PFSK-1 (cell line): ENCODE data around the gene ITGA3.

ENCODE experiments used
- FOXP2 ChIP-seq: optimal IDR thresholded peaks from 2 replicates; pipeline ENCODE3; 2011; ENCODE audit warnings: borderline replicate concordance, control low read depth, inconsistent platforms; ENCODE audit not compliant: insufficient read depth; ENCODE audit errors: extremely low read length, extremely low read depth
- POLR2AphosphoS5 ChIP-seq: IDR thresholded peaks from 2 replicates; pipeline ENCODE4 v1.6.1; 2012; ENCODE audit warnings: low read depth, mild to moderate bottlenecking, control low read depth, low read length, moderate library complexity
- SIN3A ChIP-seq: IDR thresholded peaks from 2 replicates; pipeline ENCODE4 v1.6.1; 2012; ENCODE audit warnings: mild to moderate bottlenecking, low read length, moderate library complexity, borderline replicate concordance; ENCODE audit not compliant: insufficient read depth
- TAF1 ChIP-seq: IDR thresholded peaks from 2 replicates; pipeline ENCODE4 v1.6.1; 2012; ENCODE audit warnings: low read length, control low read depth, borderline replicate concordance; ENCODE audit not compliant: insufficient read depth
- TF ChIP-seq, protein P1 (sequence below), 2 experiments: IDR thresholded peaks; 2 replicates each; pipeline versions ENCODE4 v1.6.1 to v1.8.0; 2011 to 2012; ENCODE audit warnings: low read depth in 2 of 2, low read length in 2 of 2, control low read depth in 1 of 2, inconsistent platforms in 1 of 2, mild to moderate bottlenecking in 1 of 2, moderate library complexity in 1 of 2; ENCODE audit not compliant: insufficient read depth in 1 of 2

Gene ITGA3

DNA sequence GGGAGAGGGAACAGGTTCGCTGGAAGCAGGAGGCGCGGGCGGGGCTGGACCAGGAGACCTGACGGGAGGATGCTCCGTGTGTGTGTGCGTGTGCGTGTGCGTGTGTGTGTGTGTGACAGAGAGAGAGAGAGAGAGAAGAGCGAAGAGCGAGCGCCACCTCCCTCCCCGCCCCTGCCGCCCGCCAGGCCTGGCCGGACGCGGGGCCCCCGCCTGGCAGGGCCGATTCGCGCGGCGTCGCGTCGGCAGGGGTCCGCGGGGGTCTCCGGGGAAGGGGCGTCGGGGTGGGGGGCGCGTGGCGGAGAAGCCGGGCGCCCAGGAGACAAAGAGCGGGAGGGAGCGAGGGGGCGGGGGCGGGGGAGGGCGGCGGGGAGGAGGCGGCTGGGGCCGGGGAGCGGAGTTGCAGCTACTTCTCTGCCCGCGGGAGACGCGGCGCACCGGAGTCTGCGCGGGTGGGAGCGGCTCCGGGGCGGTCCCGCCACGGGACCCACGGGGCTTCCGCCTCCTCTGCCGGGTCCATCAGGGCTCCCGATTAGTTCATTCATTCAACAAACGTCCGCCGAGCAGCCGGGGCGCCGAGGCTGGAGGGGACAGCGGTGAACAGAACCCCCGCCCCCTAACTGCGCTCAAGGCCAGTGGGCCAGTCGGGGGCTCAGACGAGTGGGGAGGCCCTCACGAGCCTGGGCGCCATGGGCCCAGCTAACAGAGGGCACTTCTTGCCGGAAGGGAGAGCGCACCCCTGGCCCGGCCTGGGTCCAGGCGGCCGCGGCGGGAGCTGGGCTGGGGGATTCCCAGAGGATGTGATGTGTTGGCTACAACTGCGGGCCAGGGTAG, 74.0 kb downstream of the ITGA3 start, which contains the start of gene SAMD14:
Gene SAMD14, minus strand, starts transcription at position 433 of the 831 bp plus-strand sequence. CDS start 5,201 bp downstream, outside the sequence.
- no peak for TF ChIP-seq POLR2AphosphoS5
- TF ChIP-seq FOXP2 = no peak
- no peak for TF ChIP-seq TAF1
- TF ChIP-seq, protein P1, sequence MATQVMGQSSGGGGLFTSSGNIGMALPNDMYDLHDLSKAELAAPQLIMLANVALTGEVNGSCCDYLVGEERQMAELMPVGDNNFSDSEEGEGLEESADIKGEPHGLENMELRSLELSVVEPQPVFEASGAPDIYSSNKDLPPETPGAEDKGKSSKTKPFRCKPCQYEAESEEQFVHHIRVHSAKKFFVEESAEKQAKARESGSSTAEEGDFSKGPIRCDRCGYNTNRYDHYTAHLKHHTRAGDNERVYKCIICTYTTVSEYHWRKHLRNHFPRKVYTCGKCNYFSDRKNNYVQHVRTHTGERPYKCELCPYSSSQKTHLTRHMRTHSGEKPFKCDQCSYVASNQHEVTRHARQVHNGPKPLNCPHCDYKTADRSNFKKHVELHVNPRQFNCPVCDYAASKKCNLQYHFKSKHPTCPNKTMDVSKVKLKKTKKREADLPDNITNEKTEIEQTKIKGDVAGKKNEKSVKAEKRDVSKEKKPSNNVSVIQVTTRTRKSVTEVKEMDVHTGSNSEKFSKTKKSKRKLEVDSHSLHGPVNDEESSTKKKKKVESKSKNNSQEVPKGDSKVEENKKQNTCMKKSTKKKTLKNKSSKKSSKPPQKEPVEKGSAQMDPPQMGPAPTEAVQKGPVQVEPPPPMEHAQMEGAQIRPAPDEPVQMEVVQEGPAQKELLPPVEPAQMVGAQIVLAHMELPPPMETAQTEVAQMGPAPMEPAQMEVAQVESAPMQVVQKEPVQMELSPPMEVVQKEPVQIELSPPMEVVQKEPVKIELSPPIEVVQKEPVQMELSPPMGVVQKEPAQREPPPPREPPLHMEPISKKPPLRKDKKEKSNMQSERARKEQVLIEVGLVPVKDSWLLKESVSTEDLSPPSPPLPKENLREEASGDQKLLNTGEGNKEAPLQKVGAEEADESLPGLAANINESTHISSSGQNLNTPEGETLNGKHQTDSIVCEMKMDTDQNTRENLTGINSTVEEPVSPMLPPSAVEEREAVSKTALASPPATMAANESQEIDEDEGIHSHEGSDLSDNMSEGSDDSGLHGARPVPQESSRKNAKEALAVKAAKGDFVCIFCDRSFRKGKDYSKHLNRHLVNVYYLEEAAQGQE (IDR thresholded peaks at IDR 0.05; ENCODE audit: insufficient read depth in 1 of 2, low read depth in 2 of 2, low read length in 2 of 2) = no peak

DNA sequence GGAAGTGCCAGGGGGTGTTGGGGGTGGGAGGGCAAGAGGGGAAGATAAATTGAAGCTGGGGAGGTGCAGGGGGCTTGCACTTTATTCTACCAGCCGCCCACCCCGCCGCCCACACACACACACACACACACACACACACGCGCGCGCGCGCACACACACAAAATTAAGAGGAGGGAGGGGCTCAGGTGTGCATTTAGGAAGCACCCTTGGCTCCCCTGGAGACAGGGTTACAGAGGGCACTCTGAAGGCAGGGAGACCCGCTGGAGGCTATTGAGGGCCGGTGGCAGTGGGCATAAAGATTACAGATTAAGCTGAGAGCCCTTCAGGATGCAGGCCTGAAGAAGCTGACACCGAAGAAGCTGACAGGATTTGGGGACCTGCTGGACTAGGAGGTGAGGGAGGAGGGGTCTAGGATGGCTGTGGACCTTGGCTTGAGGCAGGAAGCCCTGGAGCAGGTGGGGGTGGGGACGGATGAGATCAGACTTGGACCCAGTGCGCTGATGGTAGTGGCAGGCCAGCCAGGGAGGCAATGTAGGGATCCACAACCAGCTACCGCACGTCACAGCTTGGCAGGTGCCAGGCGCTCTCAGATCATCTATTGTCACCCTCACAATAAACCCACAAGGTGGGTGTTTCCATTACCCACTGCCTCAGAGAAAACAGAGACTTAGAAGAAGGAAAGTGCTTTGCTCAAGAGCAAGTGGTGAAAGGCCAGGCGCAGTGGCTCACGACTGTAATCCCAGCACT, 74.8 kb downstream of the ITGA3 start:
- TF ChIP-seq POLR2AphosphoS5 = no peak
- no peak for TF ChIP-seq FOXP2
- TF ChIP-seq, protein P1 (IDR thresholded peaks at IDR 0.05; ENCODE audit: insufficient read depth in 1 of 2, low read depth in 2 of 2, low read length in 2 of 2) = no peak
- TF ChIP-seq TAF1 = no peak
- no peak for TF ChIP-seq SIN3A

DNA sequence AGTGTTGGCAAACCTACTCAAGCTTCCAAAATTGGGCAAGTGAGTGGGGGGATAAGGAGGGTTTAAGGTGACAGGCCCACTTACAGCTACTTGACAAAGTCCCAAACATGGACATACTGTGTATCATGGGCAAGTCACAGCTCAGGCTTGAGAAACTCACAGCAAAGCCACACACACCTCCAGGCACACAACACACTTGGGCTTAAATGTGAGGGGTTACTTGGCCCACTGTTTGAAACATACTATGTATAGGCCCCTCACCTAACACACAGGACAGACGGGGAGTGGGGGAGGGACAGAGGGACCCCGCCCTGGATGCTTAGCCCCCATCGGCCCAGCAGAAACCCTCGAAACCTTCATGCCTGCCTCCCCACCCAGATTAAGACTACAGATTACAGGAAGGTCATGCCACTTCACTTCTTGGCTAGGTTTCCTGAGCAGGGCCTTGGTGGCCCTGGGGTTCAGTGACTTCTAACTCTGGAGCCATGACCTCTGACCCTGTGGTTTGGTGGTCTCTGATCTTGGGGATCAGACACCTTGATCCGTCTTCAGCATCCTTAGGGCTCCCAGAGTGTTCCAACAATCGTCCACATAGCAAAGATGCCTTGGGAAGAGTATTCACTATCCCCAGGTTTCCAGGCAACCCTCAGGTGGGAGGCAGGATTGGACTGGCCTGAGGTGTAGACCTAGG, 76.3 kb downstream of the ITGA3 start:
- TF ChIP-seq TAF1 (no peak), POLR2AphosphoS5 (no peak; the same call in 1 of the 2 replicates), SIN3A (no peak), FOXP2 (no peak)
- TF ChIP-seq, protein P1 (IDR thresholded peaks at IDR 0.05; ENCODE audit: insufficient read depth in 1 of 2, low read depth in 2 of 2, low read length in 2 of 2) = no peak

DNA sequence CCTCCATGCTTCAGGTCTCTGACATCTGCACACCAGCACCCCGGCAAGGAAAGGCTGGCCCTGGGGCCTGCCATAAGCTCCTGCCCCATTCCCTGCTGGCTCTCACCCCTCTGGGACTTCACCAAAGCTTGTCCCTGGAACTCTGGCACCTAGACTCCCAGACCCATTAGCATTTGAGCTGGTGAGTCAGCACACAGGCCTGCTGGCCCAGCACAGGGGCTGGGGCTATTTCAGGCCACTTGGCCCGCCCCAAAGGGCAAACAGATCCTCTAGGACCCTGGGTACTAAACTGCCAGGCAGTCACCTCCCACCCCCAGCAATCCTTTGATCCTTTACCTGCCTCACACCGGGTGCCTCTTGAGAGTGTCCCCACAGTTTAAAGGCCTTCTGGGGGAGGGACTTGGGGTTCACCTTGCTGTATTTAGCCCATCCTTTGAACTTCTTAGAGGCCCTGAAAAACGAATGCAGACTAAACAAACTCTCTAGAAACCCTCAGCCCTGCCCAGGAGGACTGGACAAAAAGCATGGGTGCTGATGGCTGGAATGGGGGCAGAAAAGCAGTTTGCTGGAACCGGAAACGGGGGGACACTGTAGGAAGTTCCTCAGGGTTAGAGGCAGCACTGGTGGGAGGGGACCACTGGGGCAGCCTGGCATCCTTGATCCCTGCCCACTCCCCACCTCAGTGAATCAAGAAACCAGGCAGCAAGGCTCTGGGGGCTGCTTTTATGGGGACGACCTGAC, 77.3 kb downstream of the ITGA3 start:
- no peak for TF ChIP-seq TAF1

DNA sequence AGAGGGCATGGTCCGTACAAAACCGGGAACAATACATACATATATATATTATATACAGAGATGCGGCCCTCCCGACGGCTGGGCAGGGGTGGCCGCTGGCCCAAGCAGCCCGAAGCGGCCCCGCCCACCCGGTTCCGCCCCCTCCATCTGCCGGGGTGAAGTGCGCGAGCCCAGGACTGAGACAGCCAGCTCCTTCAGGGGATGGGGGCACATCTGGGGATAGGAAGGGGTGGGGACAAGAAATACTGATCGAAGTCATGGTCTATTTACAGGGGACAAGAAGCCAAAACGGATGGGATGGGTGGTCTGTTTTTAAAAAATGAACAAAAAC, 77.8 kb downstream of the ITGA3 start:
- TF ChIP-seq FOXP2 (no peak), TAF1 (no peak)
